Middle frontal gyrus (tissue), 1 donor: Measurements from ENCODE around the gene KBTBD12.

ENCODE experiments used
- DNase-seq: peaks from one replicate; pipeline ENCODE4 v3.0.0-alpha.2; 2015; ENCODE audit warnings: low spot score; ENCODE audit errors: extremely low spot score

KBTBD12 gene

DNA sequence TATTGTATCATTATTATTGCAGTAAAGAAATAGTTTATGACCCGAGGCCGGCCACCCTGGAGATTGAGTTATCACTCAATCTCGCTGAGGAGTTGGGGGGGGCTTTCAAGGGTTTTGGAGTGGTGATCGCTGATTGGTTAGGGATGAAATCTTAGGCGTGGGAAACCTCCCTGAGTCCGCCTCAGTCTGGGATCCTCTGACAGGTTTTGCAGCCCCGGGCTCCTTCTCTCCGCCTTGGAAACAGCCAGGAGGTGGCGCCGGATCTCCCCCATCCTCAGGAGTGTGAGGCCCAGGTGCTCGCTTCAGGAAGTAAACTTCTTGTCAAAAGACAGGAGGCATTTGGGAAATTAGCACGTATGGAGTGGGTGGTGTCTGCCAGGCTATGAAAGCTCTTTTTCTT, 96.1 kb downstream of the KBTBD12 start:
- no peak for DNase-seq

DNA sequence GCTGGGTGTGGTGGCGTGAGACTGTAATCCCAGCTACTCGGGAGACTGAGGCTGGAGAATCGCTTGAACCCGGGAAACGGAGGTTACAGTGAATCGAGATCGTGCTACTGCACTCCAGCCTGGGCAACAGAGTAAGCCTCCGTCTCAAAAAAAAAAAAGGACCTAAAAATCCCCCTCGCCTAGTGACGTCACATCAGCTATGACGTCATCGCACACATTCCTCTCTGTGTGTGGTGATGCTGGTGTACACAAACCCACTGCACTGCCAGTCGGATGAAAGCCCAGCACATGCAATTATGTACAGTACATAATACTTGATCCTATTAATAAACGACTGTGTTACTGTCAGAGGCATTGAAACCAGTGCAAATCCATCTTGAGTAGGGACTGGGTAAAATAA, 97.0 kb downstream of the KBTBD12 start:
- no peak for DNase-seq

DNA sequence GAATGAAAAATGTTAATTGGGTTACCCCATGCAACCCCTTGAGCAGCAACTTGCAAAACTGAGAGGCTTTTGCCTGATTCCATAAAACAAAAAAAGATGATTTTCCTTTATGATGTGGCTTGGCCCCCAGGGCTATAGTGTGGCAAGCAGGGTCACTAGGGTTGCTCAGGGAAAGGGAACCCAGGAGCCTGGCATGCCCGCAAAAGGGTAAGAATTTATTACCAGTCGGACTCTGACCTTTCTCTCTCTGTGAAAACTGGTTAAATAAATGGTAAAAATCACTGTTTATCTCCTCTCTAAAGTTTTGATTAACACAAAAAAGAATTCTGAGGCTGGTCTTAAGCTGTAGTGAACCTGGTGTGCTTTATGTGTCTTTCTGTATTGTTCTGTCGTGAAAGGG, 99.5 kb downstream of the KBTBD12 start:
- DNase-seq, result no peak

DNA sequence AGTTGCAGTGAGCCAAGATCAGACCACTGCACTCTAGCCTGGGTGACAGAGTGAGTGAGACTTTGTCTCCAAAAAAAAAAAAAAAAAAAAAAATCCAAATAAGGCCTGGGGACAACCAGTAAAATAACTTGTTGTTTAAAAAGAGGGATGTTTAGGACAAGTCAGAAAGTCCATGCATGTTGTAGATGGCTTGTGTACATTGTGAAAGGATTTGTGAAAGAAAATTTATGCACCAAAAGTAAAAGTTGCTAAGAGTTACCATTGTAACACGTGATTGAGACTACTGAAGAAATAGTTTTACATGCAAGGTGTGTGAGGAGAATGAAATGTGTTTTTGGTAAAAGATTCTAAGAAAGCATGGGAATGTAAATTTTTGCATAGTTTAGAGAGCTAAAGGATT, 101.5 kb downstream of the KBTBD12 start:
- DNase-seq, result no peak

DNA sequence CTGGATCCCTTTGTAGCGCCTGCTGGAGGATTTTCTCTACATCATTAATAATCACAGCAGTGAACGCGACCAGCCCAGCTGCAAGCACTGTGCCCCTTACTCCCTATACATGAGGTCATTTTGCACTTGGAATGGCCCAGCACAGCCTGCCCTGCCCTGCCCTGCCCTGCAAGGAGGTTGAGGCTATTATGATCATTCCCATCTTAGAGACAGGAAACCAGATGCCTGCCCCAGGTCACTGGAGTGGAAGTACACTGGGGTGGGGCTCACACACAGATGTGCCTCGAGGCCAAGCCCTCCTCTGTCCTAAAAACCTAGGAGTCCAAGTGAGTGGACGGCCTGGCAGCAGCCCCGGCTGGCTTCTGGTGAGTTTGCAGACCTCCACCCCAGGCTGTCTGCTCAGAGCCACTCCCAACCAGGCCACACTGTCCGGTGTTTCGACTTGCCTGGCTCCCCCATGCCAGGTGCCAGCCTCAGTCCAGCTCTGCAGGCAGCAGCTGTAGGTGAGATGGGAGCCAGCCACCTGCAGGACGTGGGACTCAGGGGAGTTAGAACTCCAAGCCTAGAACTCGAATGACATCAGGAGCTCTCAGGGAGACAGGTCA, 106.8 kb downstream of the KBTBD12 start:
- DNase-seq, result no peak

DNA sequence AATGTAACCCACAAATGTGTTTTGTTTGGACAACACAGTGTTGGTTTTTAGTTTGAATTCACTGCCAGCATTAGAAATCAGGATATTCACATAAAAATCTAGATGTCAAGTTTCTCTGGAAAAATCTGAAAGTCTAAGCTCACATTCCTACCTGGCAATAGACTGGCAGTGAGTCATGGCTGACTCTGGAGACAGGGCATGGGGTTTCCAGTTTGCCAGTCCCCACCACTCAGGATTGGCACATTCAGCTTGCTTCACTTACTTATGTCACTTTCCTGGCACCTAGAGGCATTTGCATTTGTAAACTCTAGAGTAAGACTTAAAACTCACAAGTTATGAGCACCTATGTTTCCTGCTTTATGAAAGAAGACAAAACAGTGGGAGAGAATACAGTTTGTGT, 118.1 kb downstream of the KBTBD12 start:
- no peak for DNase-seq

DNA sequence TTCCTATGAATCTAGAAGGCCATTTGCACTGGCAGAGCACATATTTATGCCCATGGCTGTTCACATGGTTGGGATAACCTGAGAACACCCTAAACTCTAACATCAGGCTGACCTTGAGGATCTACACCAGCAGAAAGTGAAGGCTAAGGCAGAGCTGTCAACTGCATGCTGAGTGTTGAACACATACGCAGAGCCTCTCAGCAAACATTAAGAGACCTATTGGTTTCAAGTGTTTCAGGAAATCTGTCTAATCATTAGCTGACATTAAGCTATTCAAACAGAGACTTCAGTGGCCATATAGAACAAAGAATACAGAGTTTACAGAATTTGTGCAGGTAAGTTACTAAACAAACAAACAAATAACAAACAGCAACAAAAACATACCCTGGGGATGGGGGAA, 121.1 kb downstream of the KBTBD12 start:
- DNase-seq, result no peak
